HG02678 (cell line): ENCODE data around the gene RNF214.
"Not testable (repeated sequence)": the region's sequence is repeated elsewhere in the genome, so short reads cannot be mapped to it uniquely, and the experiment has no call there.

Experiments
- ATAC-seq: cut with Tn5 transposase; IDR thresholded peaks from one replicate; pipeline ENCODE4 v1.9.1; 2021; ENCODE audit warnings: mild to moderate bottlenecking, moderate library complexity; ENCODE audit not compliant: unreplicated experiment

The RNF214 gene

GRCh38 chr11:117197516-117198456 is 34.7 kb upstream of the RNF214 start:
- ATAC-seq, result no peak

GRCh38 chr11:117198613-117199012 is 33.9 kb upstream of the RNF214 start:
- ATAC-seq, result no peak

- no peak for ATAC-seq
Observed at GRCh38 chr11:117199053-117199915, 33.2 kb upstream of the RNF214 start, which contains the start of gene TAGLN. Gene TAGLN (plus strand): TSS chr11:117199370. CDS start chr11:117203014, 3,644 bp downstream.

GRCh38 chr11:117199916-117200812 is 32.3 kb upstream of the RNF214 start:
- no peak for ATAC-seq

- no peak for ATAC-seq
Observed at GRCh38 chr11:117200813-117201657, 31.4 kb upstream of the RNF214 start.

- no peak for ATAC-seq
Observed at GRCh38 chr11:117201658-117202305, 30.7 kb upstream of the RNF214 start.

- ATAC-seq, result no peak
Observed at GRCh38 chr11:117202386-117203068, 29.9 kb upstream of the RNF214 start.

GRCh38 chr11:117203069-117203407 is 29.4 kb upstream of the RNF214 start:
- no peak for ATAC-seq

- no peak for ATAC-seq
Observed at GRCh38 chr11:117204283-117205080, 28.0 kb upstream of the RNF214 start.

- ATAC-seq, result no peak
Observed at GRCh38 chr11:117205211-117205818, 27.2 kb upstream of the RNF214 start.

GRCh38 chr11:117206111-117206510 is 26.4 kb upstream of the RNF214 start:
- not testable (repeated sequence) for ATAC-seq

GRCh38 chr11:117206859-117207258 is 25.6 kb upstream of the RNF214 start:
- ATAC-seq, result not testable (repeated sequence)

GRCh38 chr11:117207481-117207880 is 25.0 kb upstream of the RNF214 start:
- ATAC-seq, result not testable (repeated sequence)

- ATAC-seq, result not testable (repeated sequence)
Observed at GRCh38 chr11:117208710-117209109, 23.8 kb upstream of the RNF214 start.

GRCh38 chr11:117209351-117210125 is 22.9 kb upstream of the RNF214 start:
- not testable (repeated sequence) for ATAC-seq

GRCh38 chr11:117210620-117211019 is 21.9 kb upstream of the RNF214 start:
- no peak for ATAC-seq
